Activated naive CD4-positive, alpha-beta T cell treated with anti-CD3 and anti-CD28 coated beads, Interleukin-2, amount 50 U/mL, for 16 hours (primary cell): ENCODE results near the gene EEPD1.
"Not testable (repeated sequence)": the region's sequence is repeated elsewhere in the genome, so short reads cannot be mapped to it uniquely, and the experiment has no call there.

ENCODE experiments used
- DNase-seq: peaks from one replicate; pipeline ENCODE4 v3.0.0-alpha.2; 2020

Gene EEPD1

DNA sequence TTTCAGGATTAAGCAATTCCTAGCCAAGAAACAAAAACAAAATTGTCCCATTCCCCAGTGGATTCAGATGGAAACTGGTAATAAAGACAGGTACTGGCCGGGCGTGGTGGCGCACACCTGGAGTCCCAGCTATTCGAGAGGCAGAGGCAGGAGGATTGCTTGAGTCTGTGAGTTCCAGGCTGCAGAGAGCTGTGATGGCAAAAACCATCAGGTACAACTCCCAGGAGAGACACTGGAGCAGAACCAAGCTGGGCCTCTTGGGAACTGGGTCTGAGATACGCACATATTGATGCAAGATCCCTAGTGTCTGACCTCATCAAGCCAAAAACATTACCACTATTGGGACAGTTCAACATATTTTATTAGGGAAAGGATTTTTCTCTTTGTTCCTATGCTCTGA, 152.6 kb downstream of the EEPD1 start:
- DNase-seq, result no peak

DNA sequence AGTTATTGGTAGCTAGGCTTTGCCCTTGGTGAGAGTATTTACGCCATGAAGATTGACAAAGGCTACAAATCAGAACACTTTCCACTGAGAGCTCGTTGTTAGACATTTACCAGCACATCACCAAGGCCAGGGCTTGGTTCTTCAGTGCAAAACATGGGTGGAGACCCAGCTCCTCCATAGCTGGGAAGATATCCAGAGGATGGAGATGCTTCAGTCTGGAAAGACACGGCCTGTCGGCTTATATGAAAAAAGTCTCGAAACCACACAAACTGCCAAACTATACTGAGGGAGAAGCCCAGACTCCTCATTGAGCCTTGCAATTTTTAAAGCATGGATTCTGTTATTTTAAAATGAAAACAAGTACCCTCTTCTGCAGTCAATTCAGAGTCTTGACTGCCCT, 153.2 kb downstream of the EEPD1 start:
- DNase-seq, result no peak

DNA sequence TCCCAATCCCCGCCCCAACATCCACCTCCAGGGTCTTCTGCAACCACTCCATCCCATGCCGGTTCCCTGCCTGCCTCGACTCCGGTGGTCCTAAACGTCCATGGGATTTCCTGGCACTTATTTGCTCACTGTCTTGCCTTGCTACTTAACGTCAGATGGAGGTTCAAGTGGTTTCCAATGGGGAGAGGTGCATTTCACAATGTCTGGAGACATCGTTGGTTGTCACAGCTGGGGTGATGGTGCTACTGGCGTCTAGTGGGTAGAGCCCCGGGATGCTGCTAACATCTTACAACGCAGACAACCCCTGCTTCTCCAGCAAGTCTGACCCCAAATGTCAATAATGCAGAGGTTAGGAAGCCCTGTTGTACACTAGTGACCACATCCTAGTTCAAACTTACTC, 153.7 kb downstream of the EEPD1 start:
- no peak for DNase-seq

DNA sequence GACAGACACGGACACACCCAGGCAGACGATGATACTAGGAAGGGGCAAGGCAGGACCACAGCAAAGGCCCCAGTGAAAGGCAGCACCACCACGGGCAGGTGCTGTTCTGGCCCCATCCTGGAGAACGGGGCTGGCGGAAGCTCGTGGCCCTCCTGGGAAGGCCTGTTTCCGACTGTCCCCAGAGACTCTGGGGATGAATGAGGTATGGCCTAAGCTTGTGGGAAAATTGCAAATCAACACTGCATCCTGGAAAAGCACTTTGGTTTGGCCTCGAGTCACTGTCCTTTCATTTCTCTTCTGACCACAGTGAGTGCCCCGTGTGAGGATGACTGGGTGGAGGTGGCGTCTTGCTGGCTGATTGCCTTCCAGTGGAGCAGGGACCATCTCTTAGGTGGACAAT, 155.0 kb downstream of the EEPD1 start:
- no peak for DNase-seq

DNA sequence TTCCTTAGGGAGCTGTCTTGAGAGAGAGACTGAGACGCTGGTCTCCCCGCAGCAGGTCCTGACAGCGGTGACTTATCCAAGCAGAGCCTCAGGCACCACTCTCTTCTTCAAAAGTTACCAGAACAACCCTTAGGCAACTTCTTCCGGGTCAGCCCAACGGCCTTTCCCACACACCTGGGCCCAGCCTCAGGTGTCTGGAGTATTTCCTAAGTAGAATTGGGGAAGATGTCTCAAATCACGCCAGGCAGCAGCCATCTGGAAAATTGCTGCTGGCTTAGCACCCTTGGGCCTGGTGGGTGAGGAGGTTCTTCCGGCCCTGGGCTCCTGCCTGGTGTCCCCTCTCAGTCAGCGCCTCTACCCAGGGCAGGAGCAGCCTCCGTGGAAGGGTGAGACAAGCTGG, 156.2 kb downstream of the EEPD1 start:
- DNase-seq, result no peak

DNA sequence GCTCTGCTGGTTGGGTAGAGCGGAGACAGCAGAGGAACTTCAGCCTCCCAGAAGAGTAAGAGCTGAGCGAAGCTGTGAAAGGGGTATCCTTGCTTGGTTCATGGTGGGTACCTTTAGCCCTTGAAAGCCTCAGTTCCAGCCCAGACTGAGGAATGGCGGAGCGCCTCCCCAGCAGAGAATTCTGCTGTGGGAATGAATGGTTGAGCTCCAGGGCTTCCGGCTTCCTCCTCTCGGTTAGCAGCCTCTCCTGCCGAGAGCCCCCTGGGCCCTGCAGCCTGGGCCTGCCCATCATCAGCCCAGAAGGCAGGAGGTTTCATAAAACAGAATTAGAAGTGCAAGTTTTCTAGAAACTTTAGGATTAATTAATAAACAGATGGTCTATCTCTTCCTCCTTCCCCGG, 156.7 kb downstream of the EEPD1 start:
- DNase-seq, result no peak

GRCh38 chr7:36310897-36311296, 157.8 kb downstream of the EEPD1 start:
- no peak for DNase-seq

DNA sequence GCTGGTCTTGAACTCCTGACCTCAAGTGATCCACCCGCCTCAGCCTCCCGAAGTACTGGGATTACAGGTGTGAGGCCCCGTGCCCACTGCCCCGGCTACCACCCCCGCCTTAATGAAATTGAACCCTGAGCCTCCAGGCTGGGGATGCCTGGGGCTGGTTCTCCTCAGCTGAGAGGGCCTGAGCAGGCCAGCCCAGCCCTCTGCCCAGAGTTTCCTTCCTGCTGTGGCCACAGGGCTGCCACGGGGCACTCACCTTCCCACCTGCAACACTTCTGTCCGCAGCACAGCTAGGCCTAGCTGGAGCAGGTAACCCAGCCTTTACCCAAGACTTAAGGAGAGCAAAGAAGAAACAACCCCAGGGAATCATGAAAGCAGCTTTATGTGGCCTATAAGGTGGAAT, 158.5 kb downstream of the EEPD1 start:
- no peak for DNase-seq

DNA sequence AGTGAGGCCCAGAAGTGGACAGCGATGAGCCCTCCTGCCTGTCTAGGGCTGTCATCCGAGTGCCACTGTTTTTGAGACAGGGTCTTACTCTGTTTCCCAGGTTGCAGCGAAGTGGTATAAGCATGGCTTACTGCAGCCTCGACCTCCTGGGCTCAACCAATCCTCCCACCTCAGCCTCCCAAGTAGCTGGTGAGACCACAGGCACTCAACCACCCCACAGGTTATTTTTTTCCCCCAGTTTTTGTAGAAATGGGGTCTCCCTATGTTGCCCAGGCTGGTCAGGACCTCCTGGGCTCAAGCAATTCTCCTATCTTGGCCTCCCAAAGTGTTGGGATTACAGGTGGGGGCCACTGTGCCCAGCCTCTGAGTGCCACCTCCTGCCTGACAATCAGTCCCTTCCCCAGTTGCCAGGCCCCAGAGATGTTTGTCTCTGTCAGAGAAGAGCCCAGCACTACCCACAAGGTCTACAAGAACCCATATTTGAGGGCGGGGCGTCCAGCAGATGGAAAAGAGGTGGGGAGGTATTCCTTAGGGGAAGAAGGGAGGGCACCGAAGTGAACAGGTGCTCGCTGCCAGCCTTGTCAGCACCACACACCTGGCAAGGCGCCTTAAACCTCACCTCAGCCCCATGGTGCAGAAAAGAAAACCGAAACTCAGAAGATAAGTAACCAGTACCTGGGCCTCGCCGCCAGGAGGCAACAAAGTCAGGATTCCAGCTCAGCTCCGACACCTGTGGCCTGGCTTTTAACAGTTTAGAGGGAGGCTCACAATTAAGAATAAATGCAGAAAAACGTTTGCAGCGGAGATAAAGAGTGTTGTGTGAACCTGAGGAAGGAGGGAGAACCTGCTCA, 159.2 kb downstream of the EEPD1 start:
- no peak for DNase-seq

DNA sequence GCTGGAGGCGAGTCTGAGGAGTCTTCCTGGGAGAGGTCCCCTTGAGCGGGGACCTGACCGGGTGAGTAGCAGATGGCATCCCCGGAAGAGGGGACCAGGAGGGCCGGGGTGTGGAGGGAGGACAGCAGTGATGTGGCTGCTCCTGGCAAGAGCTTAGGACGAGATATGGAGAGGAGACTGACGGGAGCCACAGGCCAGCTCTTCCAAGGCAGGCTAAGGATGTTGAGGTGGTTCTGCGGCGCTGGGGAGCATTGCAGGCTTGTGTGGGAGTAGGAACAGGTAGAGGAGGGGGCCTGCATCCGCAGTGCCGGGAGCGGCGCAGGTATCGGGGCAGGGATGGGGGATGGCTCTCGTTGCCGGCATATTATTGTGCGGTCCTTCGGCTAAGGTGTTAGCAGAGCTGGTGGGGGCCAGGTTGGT, 159.9 kb downstream of the EEPD1 start:
- DNase-seq, result no peak

DNA sequence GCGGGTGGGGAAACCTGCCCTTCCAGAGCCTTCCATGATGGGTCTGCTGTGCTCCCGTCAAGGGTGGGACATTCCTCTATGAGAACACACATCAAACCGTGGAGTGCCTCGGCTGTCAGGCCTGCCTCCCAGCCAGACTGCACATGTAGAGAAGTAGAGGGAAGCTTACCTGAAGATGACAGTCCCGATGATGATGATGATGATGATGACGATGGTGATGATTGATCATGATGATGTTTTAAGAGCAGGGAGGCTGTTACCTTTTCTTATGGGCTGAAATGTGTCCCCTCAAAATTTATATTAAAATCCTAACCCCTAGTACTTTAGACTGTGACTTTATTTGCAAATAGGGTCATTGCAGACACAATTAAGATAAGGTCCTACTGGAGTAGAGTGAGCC, 160.6 kb downstream of the EEPD1 start:
- DNase-seq, result no peak

GRCh38 chr7:36314491-36314890, 161.4 kb downstream of the EEPD1 start:
- no peak for DNase-seq

GRCh38 chr7:36315309-36315944, 162.4 kb downstream of the EEPD1 start:
- DNase-seq, result no peak

GRCh38 chr7:36316319-36316718, 163.3 kb downstream of the EEPD1 start:
- DNase-seq, result no peak

DNA sequence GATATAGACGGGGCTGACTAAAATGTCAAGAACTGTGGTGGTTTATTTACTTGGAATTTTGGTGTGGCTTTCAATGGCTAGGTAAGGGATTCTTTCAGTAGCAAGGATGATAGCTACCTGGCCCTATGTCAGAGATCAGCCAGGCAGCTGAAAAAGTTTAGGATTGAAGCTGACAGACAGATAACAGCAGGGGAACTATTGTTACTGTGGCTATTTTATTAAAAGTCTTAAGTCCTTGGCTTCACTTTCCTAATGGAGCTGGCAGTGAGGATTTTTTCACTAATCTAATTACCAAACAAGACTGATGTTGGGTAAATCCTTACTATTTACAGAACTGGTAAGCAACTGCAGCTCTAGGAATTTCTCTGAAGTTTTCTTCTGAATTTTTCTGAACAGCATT, 164.2 kb downstream of the EEPD1 start:
- DNase-seq, result no peak

GRCh38 chr7:36318116-36318515, 165.1 kb downstream of the EEPD1 start:
- DNase-seq, result no peak

- DNase-seq, result not testable (repeated sequence)
These were observed 168.2 kb downstream of the EEPD1 start for GRCh38 chr7:36321284-36321683.

- no peak for DNase-seq
These were observed 183.3 kb downstream of the EEPD1 start for GRCh38 chr7:36336390-36336789.

GRCh38 chr7:36338256-36338655, 185.2 kb downstream of the EEPD1 start:
- DNase-seq, result no peak

DNA sequence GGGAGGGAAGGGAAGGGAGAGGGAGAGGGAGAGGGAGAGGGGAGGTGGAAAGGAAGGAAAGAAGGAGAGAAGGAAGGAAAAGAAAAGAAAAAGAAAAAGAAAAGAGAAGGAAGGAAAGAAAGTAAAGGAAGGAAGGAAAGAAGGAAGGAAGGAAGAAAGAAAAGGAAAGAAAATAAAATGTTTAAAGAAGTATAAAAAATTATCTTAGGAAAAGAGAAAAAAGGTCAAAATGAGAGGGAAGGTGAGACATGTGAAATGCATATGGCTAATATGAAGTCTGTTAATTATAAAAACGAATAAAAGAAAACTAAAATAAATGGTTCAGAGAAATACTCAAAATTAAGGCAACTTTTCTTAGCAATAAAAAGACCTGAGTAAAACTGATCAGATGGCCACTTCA, 190.5 kb downstream of the EEPD1 start:
- DNase-seq, result no peak

DNA sequence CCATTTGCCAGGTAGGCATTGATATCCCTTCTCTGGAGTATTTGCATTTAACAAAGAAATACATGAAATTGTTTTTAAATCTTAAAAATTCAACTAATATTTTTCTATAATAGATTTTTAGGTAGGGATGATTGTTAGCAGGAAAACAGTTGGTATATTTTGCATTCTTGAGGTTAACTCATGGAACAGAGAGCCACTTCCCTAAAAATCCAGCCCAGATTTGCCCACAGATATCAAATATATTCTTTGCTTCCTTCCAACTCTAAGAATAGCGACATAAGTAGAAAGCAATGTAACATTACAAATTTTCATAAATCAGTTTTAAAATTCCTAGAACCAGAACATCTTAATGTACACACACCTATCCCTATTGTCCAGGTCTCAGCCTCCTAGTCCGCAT, 191.6 kb downstream of the EEPD1 start:
- no peak for DNase-seq

GRCh38 chr7:36346260-36346831, 193.3 kb downstream of the EEPD1 start:
- DNase-seq, result no peak

- no peak for DNase-seq
These were observed 195.2 kb downstream of the EEPD1 start for GRCh38 chr7:36348256-36348655.

- no peak for DNase-seq
These were observed 195.7 kb downstream of the EEPD1 start for GRCh38 chr7:36348771-36349170.
